ENCODE measurements around the gene PBRM1. TPM values are rescaled to one million over a fixed set of nuclear protein-coding genes. Genes with fewer than 3 reads are reported as not detected.

PBRM1 gene
- total RNA-seq, 4 donors from 2014 or later = 60.3 to 335 (median 134) TPM

DNA sequence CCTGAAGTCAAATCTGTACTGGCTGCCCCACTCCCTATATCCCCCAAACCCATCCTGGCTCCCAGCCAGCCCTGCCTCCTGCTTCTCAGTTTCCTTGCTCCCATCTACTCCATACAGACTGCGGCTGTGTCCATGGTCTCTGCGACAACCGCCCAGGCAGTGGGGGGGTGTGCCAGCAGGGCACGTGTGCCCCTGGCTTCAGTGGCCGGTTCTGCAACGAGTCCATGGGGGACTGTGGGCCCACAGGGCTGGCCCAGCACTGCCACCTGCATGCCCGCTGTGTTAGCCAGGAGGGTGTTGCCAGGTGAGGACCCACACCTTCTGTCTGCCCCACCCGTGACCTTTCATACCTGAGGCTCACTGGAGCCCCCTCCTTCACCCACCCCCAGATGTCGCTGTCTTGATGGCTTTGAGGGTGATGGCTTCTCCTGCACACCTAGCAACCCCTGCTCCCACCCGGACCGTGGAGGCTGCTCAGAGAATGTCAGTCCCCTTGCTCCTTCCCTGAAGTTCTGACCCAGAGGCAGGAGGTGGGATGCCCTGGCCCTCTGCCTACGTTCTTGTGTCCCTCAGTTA is 175.9 kb downstream of the PBRM1 start:
- Histone ChIP-seq H3K4me1 (no peaks in the 10 kb centered on the region), H3K36me3 (no peaks in the 10 kb centered on the region), H3K4me3 (no peak overlapping the region), H3K9me3 (no peaks in the 10 kb centered on the region), H3K27me3 (no peaks in the 10 kb centered on the region), H3K27ac (no peak overlapping the region)
- intact Hi-C loops (cut with DNase I; ENCODE audit: low total_unique reads) (no loop called here), in situ Hi-C loops (cut with MboI; ENCODE audit: low pct_ligation_motif_present in 1 of 4, low pct_unique_long_range_greater_than_20kb in 1 of 4, low sequenced_read_pairs in 3 of 4) (no loop called here)
- WGBS, 2 donors (ENCODE audit: low coverage in 1 of 2) = 75% methylated on average over 11 of the region's 12 CpGs; no CpG with 5 or more reads in 1 of the 2 donors
- no peak for TF ChIP-seq POLR2A (IDR thresholded peaks at IDR 0.05)
- no peak for TF ChIP-seq EP300 (IDR thresholded peaks at IDR 0.05; ENCODE audit: low read depth)
- TF ChIP-seq, protein P1, sequence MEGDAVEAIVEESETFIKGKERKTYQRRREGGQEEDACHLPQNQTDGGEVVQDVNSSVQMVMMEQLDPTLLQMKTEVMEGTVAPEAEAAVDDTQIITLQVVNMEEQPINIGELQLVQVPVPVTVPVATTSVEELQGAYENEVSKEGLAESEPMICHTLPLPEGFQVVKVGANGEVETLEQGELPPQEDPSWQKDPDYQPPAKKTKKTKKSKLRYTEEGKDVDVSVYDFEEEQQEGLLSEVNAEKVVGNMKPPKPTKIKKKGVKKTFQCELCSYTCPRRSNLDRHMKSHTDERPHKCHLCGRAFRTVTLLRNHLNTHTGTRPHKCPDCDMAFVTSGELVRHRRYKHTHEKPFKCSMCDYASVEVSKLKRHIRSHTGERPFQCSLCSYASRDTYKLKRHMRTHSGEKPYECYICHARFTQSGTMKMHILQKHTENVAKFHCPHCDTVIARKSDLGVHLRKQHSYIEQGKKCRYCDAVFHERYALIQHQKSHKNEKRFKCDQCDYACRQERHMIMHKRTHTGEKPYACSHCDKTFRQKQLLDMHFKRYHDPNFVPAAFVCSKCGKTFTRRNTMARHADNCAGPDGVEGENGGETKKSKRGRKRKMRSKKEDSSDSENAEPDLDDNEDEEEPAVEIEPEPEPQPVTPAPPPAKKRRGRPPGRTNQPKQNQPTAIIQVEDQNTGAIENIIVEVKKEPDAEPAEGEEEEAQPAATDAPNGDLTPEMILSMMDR (IDR thresholded peaks at IDR 0.05) = no peak
- no peak for TF ChIP-seq POLR2AphosphoS5 (IDR thresholded peaks at IDR 0.05)
- no peak for DNase-seq

DNA sequence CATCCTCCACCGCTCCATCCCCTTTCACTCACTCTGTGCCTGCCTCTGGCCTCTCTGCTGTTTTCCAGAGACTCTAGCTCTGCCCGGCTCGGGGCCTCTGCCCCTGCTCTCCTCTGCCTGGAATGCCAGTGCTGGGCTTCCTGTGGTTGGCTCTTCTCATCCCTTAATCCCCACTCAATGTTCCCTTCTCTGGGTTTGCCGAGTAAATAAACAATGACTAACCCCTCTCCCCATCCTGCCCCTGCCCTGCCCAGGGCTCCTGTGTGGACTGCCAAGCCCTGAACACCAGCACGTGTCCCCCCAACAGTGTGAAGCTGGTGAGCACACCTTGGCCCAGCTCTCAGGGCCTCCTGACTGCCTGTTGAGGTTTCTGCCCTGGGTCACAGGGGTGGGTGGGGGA is 178.4 kb downstream of the PBRM1 start:
- intact Hi-C loops (cut with DNase I; ENCODE audit: low total_unique reads) (no loop called here), in situ Hi-C loops (cut with MboI; ENCODE audit: low pct_ligation_motif_present in 1 of 4, low pct_unique_long_range_greater_than_20kb in 1 of 4, low sequenced_read_pairs in 3 of 4) (no loop called here)
- WGBS, 2 donors (ENCODE audit: low coverage in 1 of 2) = 64% methylated on average over 5 of the region's 5 CpGs; no CpG with 5 or more reads in 1 of the 2 donors
- H3K4me1 ChIP-seq = no peaks in the 10 kb centered on the region
- H3K36me3 ChIP-seq = no peaks in the 10 kb centered on the region
- no peak overlapping the region for H3K27ac ChIP-seq
- TF ChIP-seq POLR2AphosphoS5 (IDR thresholded peaks at IDR 0.05) = no peak
- TF ChIP-seq EP300 (IDR thresholded peaks at IDR 0.05; ENCODE audit: low read depth) = no peak
- TF ChIP-seq, protein P1 (IDR thresholded peaks at IDR 0.05) = no peak
- TF ChIP-seq POLR2A (IDR thresholded peaks at IDR 0.05) = no peak
- H3K27me3 ChIP-seq = no peaks in the 10 kb centered on the region
- no peak overlapping the region for H3K4me3 ChIP-seq
- no peak for DNase-seq
- H3K9me3 ChIP-seq = no peaks in the 10 kb centered on the region

DNA sequence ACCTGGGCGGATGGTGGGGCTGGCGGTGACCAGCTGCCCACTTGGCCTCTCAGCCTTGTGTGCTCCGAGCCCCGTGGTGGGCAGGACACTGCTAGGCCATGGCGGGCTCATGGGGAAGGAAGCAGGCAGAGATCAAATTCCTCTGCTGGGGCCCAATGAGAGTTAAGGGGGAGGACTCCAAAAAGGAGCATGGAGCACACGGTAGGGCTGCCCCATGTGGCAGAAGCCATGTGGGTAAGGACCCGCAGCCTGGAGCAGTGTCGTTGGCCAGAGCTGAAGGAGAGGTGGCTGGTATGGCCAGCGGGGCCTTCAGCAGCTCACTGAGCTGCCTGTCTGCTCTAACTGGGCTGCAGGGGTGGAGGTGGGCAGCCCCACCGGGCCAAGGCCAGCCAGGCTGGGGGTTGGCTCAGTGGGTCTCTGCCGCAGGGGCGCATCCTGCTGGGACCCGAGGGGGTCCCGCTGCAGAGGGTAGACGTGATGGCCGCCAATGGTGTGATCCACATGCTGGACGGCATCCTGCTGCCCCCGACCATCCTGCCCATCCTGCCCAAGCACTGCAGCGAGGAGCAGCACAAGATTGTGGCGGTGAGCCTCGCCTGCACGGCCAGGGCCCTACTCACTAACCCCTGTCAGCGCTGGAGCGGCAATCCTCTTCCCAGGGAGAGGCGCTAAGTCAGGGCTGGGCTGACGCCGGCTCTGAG is 179.3 kb downstream of the PBRM1 start:
- intact Hi-C loops (cut with DNase I; ENCODE audit: low total_unique reads) = no loop called here
- Histone ChIP-seq H3K4me1 (no peaks in the 10 kb centered on the region), H3K9me3 (no peaks in the 10 kb centered on the region), H3K36me3 (no peaks in the 10 kb centered on the region), H3K27ac (no peak overlapping the region), H3K4me3 (no peak overlapping the region), H3K27me3 (no peaks in the 10 kb centered on the region)
- WGBS, 2 donors (ENCODE audit: low coverage in 1 of 2) = 90% methylated on average over 27 of the region's 27 CpGs; no CpG with 5 or more reads in 1 of the 2 donors
- in situ Hi-C loops (cut with MboI; ENCODE audit: low pct_ligation_motif_present in 1 of 4, low pct_unique_long_range_greater_than_20kb in 1 of 4, low sequenced_read_pairs in 3 of 4) = no loop called here
- no peak for DNase-seq
- no peak for TF ChIP-seq EP300 (IDR thresholded peaks at IDR 0.05; ENCODE audit: low read depth)
- TF ChIP-seq, protein P1 (IDR thresholded peaks at IDR 0.05) = no peak
- TF ChIP-seq POLR2AphosphoS5 (IDR thresholded peaks at IDR 0.05) = no peak
- TF ChIP-seq POLR2A (IDR thresholded peaks at IDR 0.05) = no peak

DNA sequence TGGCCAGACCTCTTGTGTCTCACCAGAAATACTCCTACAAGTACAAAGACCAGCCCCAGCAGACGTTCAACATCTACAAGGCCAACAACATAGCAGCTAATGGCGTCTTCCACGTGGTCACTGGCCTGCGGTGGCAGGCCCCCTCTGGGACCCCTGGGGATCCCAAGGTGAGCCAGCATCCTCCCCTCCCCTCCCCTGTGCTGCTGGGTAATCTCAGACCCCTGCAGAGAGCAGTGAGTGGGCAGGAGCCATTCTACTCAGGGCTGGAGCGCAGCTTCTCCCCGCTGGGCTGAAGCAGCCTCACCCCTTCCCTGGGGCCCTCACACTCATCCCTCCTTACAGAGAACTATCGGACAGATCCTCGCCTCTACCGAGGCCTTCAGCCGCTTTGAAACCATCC is 180.7 kb downstream of the PBRM1 start:
- TF ChIP-seq, protein P1 (IDR thresholded peaks at IDR 0.05) = no peak
- TF ChIP-seq POLR2A (IDR thresholded peaks at IDR 0.05) = no peak
- TF ChIP-seq POLR2AphosphoS5 (IDR thresholded peaks at IDR 0.05) = no peak
- no peak for TF ChIP-seq EP300 (IDR thresholded peaks at IDR 0.05; ENCODE audit: low read depth)
- Histone ChIP-seq H3K36me3 (no peaks in the 10 kb centered on the region), H3K27ac (no peak overlapping the region), H3K27me3 (no peaks in the 10 kb centered on the region), H3K9me3 (no peaks in the 10 kb centered on the region), H3K4me1 (no peaks in the 10 kb centered on the region), H3K4me3 (no peak overlapping the region)
- no peak for DNase-seq
- intact Hi-C loops (cut with DNase I; ENCODE audit: low total_unique reads) (no loop called here), in situ Hi-C loops (cut with MboI; ENCODE audit: low pct_ligation_motif_present in 1 of 4, low pct_unique_long_range_greater_than_20kb in 1 of 4, low sequenced_read_pairs in 3 of 4) (no loop called here)
- WGBS, 2 donors (ENCODE audit: low coverage in 1 of 2) = 83% methylated on average over 9 of the region's 10 CpGs; no CpG with 5 or more reads in 1 of the 2 donors
